GM21529 (cell line): ENCODE measurements around the gene ABLIM3.

Source experiments
- ATAC-seq: cut with Tn5 transposase; IDR thresholded peaks from one replicate; pipeline ENCODE4 v1.9.1; 2021; ENCODE audit not compliant: unreplicated experiment

ABLIM3 gene

DNA sequence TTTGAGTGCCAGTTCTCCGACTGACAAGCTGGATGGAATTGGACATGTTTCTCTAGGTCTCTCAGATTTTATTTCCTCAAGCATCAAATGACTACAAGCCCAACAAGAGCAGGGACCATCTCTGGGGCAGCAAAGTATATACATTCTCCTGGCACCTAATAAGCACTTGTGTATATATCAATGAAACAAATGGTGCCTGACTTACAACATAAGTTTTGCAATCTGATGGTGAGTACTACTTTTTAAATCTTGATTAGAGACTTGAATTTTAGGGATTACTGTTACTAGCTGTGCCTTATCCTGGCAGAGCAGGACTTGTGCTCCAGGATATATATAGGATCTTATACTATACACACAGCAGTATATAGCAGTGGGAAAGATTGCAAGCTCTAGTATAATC lies 8.8 kb upstream of the ABLIM3 start:
- no peak for ATAC-seq

DNA sequence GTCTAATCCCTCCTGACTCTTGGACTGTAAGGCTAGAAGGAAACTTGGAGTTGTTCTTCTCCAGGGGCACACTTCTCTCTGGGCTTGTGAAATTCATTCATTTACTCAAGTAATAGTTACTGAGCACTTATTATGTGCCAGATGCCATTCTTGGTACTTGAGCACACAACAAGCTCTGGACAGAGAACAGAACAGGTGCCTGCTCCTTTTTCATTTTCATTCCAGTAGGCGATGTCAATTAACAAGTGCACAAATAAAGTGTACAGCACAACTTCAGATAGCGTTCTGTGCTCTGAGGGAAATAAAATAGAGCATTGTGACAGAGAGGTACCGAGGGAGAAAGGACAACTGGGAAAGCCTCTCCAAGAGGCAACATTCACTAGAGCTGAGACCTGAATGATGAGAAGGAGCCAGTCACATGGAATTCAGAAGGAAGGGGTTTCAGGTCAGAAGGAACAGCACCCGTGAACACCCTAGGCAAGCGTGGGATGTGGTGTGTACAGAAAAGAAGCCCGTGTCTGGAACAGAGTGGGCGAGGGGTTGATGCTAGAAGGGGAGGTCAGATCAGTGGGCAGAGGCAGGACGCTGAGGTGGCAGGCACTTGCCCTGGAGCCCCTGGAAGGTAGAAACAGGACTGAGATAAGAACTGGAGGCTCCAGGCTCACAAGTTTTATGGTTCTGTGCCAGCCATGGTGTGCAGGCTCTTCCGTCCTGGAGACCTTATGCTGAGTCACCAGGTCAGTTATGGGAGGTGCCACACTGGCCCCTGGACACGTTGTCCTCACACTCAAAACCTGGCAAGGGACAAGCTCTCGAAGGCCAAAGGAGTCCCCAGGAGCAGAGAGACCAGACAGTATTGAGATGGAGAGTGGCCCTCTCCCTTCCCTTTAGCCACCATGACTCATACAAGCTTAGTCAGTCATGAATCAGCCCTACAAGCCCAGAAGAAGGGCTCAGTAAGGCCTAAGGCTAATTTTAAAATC lies 7.2 kb upstream of the ABLIM3 start:
- no peak for ATAC-seq

DNA sequence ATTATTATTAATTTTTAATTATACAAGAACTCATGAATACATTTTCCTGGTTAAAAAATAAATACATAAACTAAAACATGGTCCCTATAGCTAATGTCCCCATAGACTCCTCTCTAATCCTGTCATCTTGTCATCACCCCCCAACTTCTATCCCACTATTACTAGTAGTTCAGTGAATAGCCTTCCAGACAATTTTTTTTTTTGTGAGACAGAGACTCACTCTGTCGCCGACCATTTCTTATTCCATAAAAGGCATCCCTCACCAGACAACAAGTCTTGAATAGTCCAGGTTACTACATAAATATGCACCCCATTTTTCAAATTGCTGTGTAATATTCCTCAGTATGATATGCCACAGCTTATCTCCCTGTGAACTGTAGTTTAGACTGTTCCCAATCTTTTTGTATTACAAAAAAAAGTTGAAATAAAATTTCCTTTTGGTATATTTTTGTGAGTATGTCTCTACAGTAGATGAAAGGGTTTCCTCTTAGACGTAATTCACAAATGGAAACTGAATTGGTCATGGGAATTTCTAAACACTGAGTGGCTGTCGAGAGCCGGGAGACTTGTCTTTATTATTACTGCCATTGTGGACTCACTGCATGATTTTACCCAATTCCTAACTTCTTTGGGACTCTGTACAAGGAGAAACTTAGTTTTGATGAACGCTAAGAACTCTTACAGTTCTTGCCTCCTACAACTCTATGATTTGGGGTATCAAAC lies 6.4 kb upstream of the ABLIM3 start:
- ATAC-seq = no peak

GRCh38 chr5:149135536-149136201 lies 5.6 kb upstream of the ABLIM3 start:
- ATAC-seq = no peak

GRCh38 chr5:149138182-149138923 lies 2.9 kb upstream of the ABLIM3 start:
- no peak for ATAC-seq

- no peak for ATAC-seq
Observed at GRCh38 chr5:149140197-149141002, 893 bp upstream of the ABLIM3 start.

DNA sequence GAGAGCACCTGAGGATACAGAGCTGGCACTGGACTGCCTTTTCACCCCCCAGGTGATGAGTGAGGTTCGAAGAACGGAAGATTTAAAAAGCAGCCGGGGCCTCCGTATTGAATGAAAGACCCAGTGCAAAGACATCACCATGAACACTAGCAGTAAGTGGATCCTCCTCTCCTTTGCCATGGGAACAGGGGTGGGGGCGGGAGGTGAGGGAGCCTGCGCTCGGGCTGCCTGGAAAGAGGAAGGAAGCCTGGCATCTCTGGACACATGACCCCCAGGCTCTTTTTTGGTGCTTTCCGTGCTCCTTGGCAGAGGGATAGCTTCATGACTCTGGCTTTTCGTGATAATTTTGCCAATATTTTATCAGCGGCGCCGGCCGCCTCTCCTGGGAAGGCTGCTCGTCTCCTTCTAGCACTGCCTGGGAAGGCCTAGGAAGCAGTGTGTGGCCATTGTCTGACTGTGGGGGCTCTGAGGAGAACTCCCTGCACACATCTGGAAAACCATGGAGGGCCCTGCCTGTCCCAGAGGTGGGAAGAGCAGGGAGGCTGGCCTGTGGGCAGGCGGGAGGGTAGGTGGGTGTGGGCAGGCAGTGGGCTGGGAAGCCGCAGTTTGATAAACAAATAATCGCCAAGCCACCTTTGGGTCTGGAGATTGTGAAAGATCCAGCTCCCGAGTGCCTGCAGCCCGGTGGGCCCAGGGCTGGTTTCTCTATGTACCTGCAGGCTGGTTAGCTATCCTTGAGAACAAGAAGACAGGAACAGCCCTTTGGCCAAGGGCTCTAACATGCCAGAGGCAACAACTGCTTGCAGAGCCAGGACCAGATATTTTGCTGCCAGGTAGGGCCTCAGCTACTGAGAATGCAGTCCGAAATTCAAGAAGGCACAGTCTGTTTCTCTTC lies 911 bp downstream of the ABLIM3 start:
- no peak for ATAC-seq

DNA sequence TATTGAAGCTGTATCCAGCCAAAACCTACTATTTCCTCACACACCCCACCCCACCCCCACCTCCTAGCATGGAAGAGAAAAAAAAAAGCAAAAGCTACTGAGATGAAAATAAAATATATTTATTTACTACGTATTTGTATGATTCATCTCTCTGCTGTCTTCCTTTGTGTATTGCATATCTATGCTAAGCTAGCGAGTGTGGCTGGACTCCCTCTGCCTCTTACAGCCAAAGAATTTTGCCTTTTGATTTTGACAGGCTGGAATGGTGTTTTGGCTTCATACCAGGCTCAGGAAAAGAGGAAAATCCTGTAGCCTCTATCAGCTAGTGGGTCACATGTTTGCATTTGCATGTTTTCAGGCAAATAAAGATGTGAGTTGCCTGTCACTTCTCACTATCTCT lies 2.2 kb downstream of the ABLIM3 start:
- ATAC-seq = no peak

- no peak for ATAC-seq
Observed at GRCh38 chr5:149144637-149145036, 3.3 kb downstream of the ABLIM3 start.

- ATAC-seq = no peak
Observed at GRCh38 chr5:149145138-149145537, 3.8 kb downstream of the ABLIM3 start.

DNA sequence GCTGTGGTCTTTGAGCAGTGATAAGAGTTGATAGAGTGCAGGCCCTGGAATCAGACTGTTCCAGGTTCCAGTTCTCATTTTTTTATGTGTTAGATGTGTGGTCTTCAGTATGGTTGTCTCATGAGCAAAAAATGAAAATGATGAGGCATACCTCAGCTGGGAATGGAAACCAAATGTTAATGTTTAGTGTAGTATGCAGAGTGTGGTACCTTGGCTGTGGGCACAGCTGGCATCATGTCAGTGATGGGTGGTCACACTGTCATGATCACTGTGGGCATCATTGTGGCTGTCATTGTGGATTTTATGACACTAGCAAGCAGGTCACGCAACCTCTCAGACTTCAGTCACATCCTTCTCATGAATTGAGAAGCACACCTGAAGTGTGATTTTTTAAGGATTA lies 6.4 kb downstream of the ABLIM3 start:
- ATAC-seq = no peak

- no peak for ATAC-seq
Observed at GRCh38 chr5:149149942-149150341, 8.6 kb downstream of the ABLIM3 start.

- ATAC-seq = no peak
Observed at GRCh38 chr5:149150457-149150856, 9.2 kb downstream of the ABLIM3 start.

DNA sequence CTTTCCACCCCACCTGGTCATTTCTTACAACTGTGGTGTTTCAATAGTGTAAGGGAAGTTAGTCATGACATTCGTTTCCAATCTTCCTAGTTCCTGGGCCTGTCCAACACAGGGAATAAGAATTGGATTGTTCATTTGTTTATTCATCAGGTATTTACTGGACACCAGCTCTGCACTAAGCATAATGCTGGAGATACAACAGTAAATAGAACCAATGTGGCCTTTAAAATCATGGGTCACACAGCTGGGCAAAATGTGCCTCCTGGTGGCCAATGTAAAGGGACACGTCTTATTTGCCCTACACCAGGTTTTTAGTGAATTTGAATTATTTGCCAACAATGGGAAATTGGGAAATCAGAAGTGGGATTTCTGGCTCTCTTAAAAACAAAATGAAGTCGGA lies 10.4 kb downstream of the ABLIM3 start:
- no peak for ATAC-seq

DNA sequence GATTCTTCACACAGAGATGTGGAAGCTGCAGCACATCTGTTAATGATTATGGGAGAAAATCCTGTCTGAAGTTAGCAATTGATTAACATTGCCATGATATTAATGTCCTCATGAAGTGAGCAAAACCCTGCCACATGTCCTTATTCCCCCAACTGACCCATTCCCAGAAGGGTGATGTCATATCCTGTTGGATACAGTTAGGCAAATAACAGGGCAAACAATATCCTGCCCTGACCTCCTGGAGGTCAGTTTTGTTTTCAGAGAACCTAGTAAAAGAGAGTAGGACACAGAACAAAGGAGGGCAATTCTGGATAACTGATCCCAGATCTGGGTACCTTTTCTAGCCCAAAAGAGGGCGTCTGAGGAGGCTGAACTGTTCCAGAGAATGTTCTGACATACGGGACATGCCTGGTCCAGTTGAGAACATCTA lies 11.0 kb downstream of the ABLIM3 start:
- no peak for ATAC-seq

GRCh38 chr5:149153193-149153750 lies 12.0 kb downstream of the ABLIM3 start:
- no peak for ATAC-seq

GRCh38 chr5:149153751-149154610 lies 12.7 kb downstream of the ABLIM3 start:
- no peak for ATAC-seq

DNA sequence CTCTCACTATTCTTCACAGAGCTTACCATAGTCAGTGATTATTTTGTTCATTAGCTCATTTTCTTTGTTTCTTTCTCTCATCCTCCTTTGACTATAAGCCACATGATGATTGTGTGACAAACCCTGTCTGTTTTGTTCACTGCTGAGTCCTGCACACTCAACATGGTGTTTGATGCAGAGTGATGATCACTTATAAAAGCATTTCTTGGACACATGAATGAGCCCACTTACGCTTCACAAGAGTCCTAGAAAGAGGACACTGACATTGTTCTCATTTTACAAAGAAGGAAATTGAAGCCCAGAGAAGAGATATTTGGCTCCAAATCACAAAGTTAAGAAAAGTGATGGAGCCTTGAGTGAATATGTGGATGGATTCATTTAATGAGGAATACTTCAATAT lies 13.4 kb downstream of the ABLIM3 start:
- no peak for ATAC-seq
